Fibroblast of the aortic adventitia (primary cell): ENCODE measurements around the gene GJD2. TPM values are rescaled to one million over a fixed set of nuclear protein-coding genes. Genes with fewer than 3 reads are reported as not detected.

Source experiments
- DNase-seq: peaks from one replicate; pipeline ENCODE4 v3.0.0-alpha.2; 2010; ENCODE audit warnings: low read depth
- H3K4me3 ChIP-seq: 2 replicates; pipeline ENCODE4 v1.5.1; 2011; ENCODE audit warnings: low read depth, mild to moderate bottlenecking, control low read depth, low read length, moderate library complexity
- total RNA-seq: library from RNA; depleted of rRNA; stranded (reverse); fragments of >200 nt; gene quantifications from 2 replicates; pipeline ENCODE4 v1.2.3, GENCODE V29; 2012; ENCODE audit warnings: low replicate concordance
- TF ChIP-seq, protein P1 (sequence below): IDR thresholded peaks from 2 replicates; pipeline ENCODE4 v1.5.1; 2011; ENCODE audit warnings: mild to moderate bottlenecking, low read length, control low read depth, inconsistent platforms; ENCODE audit not compliant: insufficient read depth

The GJD2 gene
- total RNA-seq, 1 donor = not detected

DNA sequence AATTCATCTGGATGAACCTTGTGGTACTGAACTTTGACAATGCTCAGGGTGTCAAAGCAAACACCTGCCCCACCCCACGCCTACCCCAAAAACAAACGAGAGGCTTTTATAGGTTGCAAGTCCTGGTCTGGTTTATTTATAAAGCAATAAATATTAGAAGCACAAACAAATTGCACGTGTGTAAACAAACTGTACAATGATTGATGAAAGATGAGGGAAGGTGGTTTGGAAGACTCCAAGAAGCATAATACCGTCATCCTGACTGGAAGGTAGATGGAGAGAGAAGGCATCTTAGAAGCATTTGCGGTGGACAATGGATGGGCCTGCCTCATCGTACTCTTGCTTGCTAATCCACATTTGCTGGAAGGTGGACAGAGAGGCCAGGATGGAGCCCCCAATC, 35.3 kb upstream of the GJD2 start:
- DNase-seq = no peak
- H3K4me3 ChIP-seq = no peak overlapping the region

DNA sequence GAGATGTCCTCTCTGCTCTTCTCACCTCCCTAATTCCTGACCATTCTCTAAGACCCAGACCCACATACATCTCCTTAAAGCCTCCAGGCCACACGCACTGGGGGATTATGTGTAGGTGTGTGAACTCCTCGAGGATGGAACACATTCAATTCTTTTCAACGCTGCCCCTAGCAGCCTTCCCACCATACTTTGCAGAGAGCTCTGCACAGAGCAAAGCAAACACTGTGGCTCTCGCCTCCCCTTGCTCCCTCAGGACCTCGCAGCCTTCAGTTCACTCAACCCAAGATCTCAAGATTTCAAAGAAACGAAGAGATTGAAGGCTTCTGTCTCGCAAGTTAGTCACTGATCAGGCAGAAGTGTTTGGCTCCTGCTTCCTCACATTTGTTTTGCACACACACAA, 34.5 kb upstream of the GJD2 start:
- no peak for DNase-seq
- TF ChIP-seq, protein P1, sequence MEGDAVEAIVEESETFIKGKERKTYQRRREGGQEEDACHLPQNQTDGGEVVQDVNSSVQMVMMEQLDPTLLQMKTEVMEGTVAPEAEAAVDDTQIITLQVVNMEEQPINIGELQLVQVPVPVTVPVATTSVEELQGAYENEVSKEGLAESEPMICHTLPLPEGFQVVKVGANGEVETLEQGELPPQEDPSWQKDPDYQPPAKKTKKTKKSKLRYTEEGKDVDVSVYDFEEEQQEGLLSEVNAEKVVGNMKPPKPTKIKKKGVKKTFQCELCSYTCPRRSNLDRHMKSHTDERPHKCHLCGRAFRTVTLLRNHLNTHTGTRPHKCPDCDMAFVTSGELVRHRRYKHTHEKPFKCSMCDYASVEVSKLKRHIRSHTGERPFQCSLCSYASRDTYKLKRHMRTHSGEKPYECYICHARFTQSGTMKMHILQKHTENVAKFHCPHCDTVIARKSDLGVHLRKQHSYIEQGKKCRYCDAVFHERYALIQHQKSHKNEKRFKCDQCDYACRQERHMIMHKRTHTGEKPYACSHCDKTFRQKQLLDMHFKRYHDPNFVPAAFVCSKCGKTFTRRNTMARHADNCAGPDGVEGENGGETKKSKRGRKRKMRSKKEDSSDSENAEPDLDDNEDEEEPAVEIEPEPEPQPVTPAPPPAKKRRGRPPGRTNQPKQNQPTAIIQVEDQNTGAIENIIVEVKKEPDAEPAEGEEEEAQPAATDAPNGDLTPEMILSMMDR = no peak
- no peak overlapping the region for H3K4me3 ChIP-seq

More for the DNA sequence above, 35.3 kb upstream of the GJD2 start:
- TF ChIP-seq, protein P1 = no peak

DNA sequence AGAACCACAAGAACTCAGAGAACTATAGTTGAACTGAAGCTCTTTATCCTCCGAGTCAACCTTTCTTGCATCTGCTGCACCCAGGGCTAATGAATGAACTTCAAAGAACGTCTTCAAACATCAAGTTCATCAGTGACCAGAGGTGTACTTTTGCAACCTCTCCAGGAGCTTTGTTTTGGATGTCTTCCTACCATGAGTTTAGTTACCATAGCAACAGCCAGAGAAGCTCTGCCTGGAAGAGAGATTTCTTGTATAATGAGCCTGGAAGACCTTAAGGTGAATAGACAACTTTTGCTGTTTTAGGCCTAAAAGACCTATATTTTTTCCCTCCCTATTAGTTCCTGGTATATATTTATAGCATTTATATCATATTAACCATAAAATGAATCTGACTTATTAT, 31.4 kb upstream of the GJD2 start:
- DNase-seq = no peak
- no peak overlapping the region for H3K4me3 ChIP-seq
- TF ChIP-seq, protein P1 = no peak

DNA sequence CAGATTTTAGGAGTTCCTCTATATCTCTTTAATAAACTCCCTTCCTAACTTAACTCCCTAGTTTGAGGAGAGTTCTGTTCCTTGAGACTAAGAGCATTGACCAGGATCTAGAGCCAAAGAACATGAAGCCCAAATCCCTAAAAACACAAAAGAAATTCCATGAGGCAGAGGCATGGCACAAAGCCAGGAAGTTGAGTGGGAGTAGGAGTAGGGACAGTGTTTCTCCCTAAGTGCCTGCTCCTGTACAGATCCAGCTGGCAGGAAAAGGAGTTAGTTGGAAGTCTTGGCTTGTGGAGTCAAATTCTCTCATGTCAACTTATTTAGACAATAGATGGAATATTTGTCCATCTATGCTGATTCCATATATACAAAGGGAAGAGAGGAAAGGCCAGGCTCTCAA, 29.2 kb upstream of the GJD2 start:
- no peak overlapping the region for H3K4me3 ChIP-seq
- DNase-seq = peak; percentile 3
- TF ChIP-seq, protein P1 = no peak

DNA sequence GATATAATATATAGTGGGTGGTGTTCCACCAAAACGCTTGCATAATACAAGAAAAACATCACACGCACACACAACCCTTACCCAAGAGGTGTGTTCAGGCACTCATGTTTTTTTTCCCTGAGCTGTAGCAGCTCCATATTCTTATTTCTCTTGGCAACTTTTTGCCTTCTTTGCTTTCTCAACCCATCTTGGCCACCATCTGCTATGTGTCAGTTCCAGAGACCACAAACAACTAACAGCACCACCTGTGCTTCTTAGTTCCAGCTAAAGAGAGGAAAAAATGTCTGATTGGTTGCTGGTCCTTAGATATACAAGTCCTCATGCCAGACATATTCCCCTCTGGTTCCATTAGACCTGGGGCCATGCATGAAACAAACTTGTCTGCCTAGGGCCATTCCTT, 28.6 kb upstream of the GJD2 start:
- no peak for DNase-seq
- H3K4me3 ChIP-seq = no peak overlapping the region
- TF ChIP-seq, protein P1 = no peak

DNA sequence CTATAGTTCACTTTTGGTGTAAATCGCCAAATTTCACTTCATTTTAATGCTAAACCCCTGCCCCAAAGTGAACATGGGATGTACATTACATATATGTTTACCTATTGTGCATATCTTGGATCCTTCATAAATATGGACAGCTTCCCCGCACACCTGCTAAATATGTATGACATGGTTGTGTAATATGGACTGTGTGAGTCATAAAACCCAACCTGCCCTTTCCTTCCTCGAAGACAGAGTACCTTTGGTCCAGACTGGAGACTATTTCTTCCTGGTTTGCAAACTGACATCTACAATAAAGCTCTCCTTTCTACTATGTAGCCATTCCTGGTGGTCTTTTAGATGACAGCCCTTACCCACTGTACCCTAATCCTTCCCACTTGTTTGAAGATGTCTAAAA, 28.1 kb upstream of the GJD2 start:
- H3K4me3 ChIP-seq = no peak overlapping the region
- no peak for DNase-seq
- TF ChIP-seq, protein P1 = no peak

DNA sequence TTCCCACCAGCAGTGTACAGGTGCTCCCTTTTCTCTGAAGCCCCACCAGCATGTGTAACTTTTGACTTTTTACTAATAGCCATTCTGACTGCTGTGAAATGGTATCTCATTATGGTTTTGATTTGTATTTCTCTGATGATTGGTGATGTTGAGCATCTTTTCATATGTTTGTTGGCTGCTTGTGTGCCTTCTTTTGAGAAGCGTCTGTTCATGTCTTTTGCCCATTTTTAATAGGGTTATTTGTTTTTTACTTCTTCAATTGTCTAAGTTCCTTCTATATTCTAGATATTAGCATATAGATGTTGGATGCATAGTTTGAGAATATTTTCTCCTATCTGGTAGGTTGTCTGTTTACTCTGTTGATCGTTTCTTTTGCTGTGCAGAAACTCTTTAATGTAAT, 25.9 kb upstream of the GJD2 start:
- H3K4me3 ChIP-seq = no peak overlapping the region
- DNase-seq = no peak
- TF ChIP-seq, protein P1 = no peak
